Gastroesophageal sphincter (tissue), 3 donors: ENCODE data around the gene IQGAP2.

Experiments
- CTCF ChIP-seq, 4 experiments: fragments of 200-600 bp in 2 of 4; fragments of 450-650 bp in 2 of 4; sonication (generic) in 1 of 4; IDR thresholded peaks; one replicate each; pipeline ENCODE4 v1.5.1; 2017 to 2019; ENCODE audit warnings: antibody characterized with exemption in 4 of 4, mild to moderate bottlenecking in 2 of 4, moderate library complexity in 2 of 4
- POLR2A ChIP-seq, 2 donors: fragments of 450-650 bp; IDR thresholded peaks; one replicate each; pipeline ENCODE4 v1.6.1; 2017; ENCODE audit warnings: antibody characterized with exemption in 2 of 2, mild to moderate bottlenecking in 2 of 2, moderate library complexity in 1 of 2

DNA sequence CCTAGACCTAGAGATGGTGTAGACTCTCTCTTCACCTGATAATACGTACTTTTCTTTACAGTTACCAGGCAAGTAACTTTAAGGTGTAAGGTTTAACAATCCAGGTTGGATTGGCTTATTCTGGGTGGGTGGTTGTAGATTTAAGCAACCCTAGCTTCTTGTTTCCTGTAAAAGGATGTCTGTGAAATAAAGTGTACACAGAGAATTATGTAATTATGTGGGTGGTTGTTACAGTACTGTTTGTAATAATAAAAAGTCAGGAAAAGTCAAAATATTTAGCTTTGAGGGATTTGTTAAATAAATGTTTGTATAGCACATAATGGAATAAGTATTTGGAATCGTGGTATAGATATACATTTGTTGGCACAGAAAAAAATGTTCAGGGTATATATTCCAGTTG lies 269.2 kb downstream of the IQGAP2 start:
- no peak for TF ChIP-seq CTCF (IDR thresholded peaks at IDR 0.05)
- no peak for TF ChIP-seq POLR2A (IDR thresholded peaks at IDR 0.05)
